Vagina (tissue), 1 donor: Measurements from ENCODE around the gene BRDT. TPM values are rescaled to one million over a fixed set of nuclear protein-coding genes. Genes with fewer than 3 reads are reported as not detected.

Source experiments
- total RNA-seq: library from RNA; depleted of rRNA; stranded (reverse); fragments of >200 nt; gene quantifications from one replicate; pipeline ENCODE4 v1.2.3, GENCODE V29; 2016

Gene BRDT
- total RNA-seq, 1 donor from 2014 or later, result not detected

Other genes with a start within 250 kb of the BRDT start
- 221 TPM for gene TGFBR3, start 63.2 kb upstream of the BRDT start, total RNA-seq
- gene EPHX4, start 80.6 kb downstream of the BRDT start, total RNA-seq, result not detected
- gene SETSIP, start 126.0 kb downstream of the BRDT start, total RNA-seq, result not detected
- gene BTBD8, start 130.9 kb downstream of the BRDT start, total RNA-seq, result 6.1 TPM